HG02798 (cell line): ENCODE results near the gene OR4D10.

Source experiments
- ATAC-seq: cut with Tn5 transposase; IDR thresholded peaks from one replicate; pipeline ENCODE4 v1.9.1; 2021; ENCODE audit warnings: mild to moderate bottlenecking; ENCODE audit not compliant: unreplicated experiment, poor library complexity

The OR4D10 gene

GRCh38 chr11:59520741-59521140 is 47.6 kb downstream of the OR4D10 start:
- no peak for ATAC-seq

GRCh38 chr11:59523541-59523940 is 50.4 kb downstream of the OR4D10 start:
- no peak for ATAC-seq

DNA sequence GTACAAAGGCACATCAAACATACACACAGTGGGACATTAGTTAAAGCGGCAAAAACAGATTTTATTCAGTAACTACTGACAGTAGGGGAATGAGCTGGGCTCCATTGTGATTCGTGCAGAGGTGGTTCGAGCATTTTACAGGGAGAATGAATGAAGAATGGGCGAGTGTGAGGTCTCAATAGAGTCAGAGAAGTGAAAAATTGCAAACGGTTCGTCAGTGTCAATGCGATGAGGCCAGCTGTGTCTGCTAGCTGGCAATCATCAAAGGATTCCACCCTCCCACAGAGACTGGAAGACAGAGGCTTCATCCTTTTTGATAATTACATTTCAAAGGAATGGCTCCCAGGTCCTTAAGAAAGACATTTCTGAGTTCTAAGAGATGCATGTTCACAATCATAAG is 55.6 kb downstream of the OR4D10 start:
- ATAC-seq = no peak
